Parathyroid adenoma (tissue), 2 donors: ENCODE data around the gene TEX101.
"Not testable (repeated sequence)": the region's sequence is repeated elsewhere in the genome, so short reads cannot be mapped to it uniquely, and the experiment has no call there.

Source experiments
- H2AFZ ChIP-seq: fragments of 300-600 bp; sonication (generic); one replicate; pipeline ENCODE4 v1.7.0; 2017; ENCODE audit warnings: antibody characterized with exemption, mild to moderate bottlenecking
- H3K27ac ChIP-seq: fragments of 300-600 bp; sonication (generic); one replicate; pipeline ENCODE4 v1.7.0; 2017
- H3K27me3 ChIP-seq: fragments of 300-600 bp; sonication (generic); one replicate; pipeline ENCODE4 v1.7.0; 2017; ENCODE audit warnings: low read length; ENCODE audit not compliant: control insufficient read depth, insufficient read depth
- H3K36me3 ChIP-seq: fragments of 300-600 bp; sonication (generic); one replicate; pipeline ENCODE4 v1.7.0; 2017; ENCODE audit warnings: low read length; ENCODE audit not compliant: control insufficient read depth, insufficient read depth
- H3K4me1 ChIP-seq: fragments of 300-600 bp; sonication (generic); one replicate; pipeline ENCODE4 v1.7.0; 2017; ENCODE audit warnings: control low read depth
- H3K4me2 ChIP-seq: fragments of 300-600 bp; sonication (generic); one replicate; pipeline ENCODE4 v1.7.0; 2017; ENCODE audit warnings: low read length
- H3K4me3 ChIP-seq: fragments of 300-600 bp; sonication (generic); one replicate; pipeline ENCODE4 v1.7.0; 2017; ENCODE audit warnings: low read depth, low read length
- H3K79me2 ChIP-seq: fragments of 300-600 bp; sonication (generic); one replicate; pipeline ENCODE4 v1.7.0; 2017; ENCODE audit warnings: control low read depth
- H3K9ac ChIP-seq: fragments of 300-600 bp; sonication (generic); one replicate; pipeline ENCODE4 v1.7.0; 2017; ENCODE audit warnings: mild to moderate bottlenecking
- H3K9me3 ChIP-seq: fragments of 300-600 bp; sonication (generic); one replicate; pipeline ENCODE4 v1.7.0; 2017; ENCODE audit warnings: low read length; ENCODE audit not compliant: control insufficient read depth
- TF ChIP-seq, protein P1 (sequence below): fragments of 300-600 bp; sonication (generic); IDR thresholded peaks from one replicate; pipeline ENCODE4 v1.7.0; 2017; ENCODE audit warnings: antibody characterized with exemption, mild to moderate bottlenecking
- donor health status: primary hyperparathyroidism.

Gene TEX101

DNA sequence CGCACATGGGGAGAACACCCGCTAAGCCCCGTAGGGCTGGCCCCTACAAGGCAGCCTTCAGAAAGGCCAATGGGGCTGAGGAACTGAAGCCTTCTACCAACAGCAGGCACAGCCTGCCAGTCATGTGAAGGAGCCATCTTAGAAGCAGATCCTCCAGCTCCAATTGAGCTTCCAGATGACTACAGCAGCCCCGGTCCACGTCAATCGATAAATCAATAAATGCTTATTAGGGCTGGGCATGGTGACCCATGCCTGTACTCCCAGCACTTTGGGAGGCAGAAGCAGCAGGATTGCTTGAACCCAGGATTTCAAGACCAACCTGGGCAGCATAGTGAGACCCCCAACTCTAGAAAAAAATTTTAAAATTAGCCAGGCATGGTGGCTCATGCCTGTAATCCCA lies 23.0 kb downstream of the TEX101 start:
- H3K9ac ChIP-seq, result no peak overlapping the region
- H3K27ac ChIP-seq, result no peak overlapping the region
- no peak overlapping the region for H2AFZ ChIP-seq
- no peaks in the 10 kb centered on the region for H3K27me3 ChIP-seq
- H3K9me3 ChIP-seq, result no peaks in the 10 kb centered on the region
- no peaks in the 10 kb centered on the region for H3K79me2 ChIP-seq
- no peaks in the 10 kb centered on the region for H3K36me3 ChIP-seq
- H3K4me3 ChIP-seq, result no peak overlapping the region
- TF ChIP-seq, protein P1, sequence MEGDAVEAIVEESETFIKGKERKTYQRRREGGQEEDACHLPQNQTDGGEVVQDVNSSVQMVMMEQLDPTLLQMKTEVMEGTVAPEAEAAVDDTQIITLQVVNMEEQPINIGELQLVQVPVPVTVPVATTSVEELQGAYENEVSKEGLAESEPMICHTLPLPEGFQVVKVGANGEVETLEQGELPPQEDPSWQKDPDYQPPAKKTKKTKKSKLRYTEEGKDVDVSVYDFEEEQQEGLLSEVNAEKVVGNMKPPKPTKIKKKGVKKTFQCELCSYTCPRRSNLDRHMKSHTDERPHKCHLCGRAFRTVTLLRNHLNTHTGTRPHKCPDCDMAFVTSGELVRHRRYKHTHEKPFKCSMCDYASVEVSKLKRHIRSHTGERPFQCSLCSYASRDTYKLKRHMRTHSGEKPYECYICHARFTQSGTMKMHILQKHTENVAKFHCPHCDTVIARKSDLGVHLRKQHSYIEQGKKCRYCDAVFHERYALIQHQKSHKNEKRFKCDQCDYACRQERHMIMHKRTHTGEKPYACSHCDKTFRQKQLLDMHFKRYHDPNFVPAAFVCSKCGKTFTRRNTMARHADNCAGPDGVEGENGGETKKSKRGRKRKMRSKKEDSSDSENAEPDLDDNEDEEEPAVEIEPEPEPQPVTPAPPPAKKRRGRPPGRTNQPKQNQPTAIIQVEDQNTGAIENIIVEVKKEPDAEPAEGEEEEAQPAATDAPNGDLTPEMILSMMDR, result no peak
- H3K4me1 ChIP-seq, result no peaks in the 10 kb centered on the region
- no peak overlapping the region for H3K4me2 ChIP-seq

DNA sequence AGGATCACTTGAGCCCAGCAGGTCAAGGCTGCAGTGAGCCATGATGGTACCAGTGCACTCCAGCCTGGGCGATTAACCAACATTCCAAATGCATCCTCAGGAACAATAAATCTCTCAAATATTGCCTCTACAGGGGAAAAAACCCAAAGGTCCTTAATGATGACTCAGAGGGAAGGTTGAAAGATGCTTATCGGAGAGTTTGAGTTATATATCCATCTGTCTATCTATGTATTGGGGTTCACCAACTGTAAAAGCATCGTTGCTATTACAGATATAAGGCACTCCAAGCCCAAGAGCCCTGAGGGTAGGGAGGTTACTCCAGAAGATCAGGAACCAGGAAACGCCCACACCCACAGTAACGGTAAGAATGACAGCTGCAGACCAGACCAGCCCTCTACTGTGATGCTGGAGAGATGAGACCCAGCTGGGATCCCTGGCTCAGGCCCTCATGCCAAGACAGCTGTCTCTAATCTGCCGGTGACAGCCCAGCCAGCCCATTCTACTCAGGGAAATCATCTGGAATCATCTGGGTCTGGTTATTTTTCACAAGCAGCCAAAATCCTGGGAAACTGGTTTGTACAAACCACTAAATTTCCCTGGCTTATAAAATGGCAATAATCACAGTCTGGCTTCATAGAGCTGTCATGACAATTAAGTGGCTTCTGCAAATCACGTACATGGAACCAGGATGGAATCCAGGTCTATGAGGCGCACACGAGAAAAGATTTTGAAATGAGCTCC lies 23.8 kb downstream of the TEX101 start:
- Histone ChIP-seq H3K27me3 (no peaks in the 10 kb centered on the region), H3K27ac (no peak overlapping the region), H3K36me3 (no peaks in the 10 kb centered on the region), H3K4me1 (no peaks in the 10 kb centered on the region), H3K4me3 (no peak overlapping the region), H3K9me3 (no peaks in the 10 kb centered on the region), H2AFZ (no peak overlapping the region), H3K4me2 (no peak overlapping the region), H3K79me2 (no peaks in the 10 kb centered on the region), H3K9ac (no peak overlapping the region)
- TF ChIP-seq, protein P1, result no peak

DNA sequence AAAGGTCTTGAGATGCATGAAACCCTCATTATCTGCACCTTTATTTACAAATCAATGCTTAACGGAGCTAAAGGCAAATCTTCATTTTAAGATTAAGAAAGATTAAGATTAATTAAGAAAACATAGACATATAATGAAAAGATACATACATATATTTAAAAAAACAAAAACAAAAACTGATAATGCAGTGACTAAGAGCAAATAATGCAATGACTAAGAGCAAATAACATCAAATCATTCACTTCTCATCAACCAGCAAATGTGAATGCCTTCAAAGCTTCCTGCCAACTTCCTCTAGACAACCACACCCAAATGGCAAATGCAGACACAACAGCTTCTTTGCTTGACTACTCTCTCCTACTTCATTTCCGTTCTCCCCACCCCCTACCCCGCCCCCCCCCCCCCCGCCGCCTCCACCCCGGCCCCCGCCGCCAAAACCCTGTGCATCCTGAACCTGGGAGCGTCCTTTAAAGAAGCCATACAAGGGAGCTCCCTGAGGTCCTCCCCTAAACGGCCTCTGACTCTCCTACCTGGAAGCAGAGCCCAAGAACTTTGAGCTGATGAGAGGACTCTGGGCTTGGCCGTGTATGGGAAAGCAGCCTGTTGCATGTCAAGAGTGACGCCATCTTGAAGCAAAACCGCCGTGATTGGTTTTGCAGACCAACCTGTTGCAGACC lies 24.5 kb downstream of the TEX101 start:
- Histone ChIP-seq H3K36me3 (no peaks in the 10 kb centered on the region), H2AFZ (no peak overlapping the region), H3K27ac (no peak overlapping the region), H3K79me2 (no peaks in the 10 kb centered on the region), H3K4me2 (no peak overlapping the region), H3K4me3 (no peak overlapping the region), H3K9me3 (no peaks in the 10 kb centered on the region), H3K9ac (no peak overlapping the region), H3K4me1 (no peaks in the 10 kb centered on the region), H3K27me3 (no peaks in the 10 kb centered on the region)
- TF ChIP-seq, protein P1, result no peak

DNA sequence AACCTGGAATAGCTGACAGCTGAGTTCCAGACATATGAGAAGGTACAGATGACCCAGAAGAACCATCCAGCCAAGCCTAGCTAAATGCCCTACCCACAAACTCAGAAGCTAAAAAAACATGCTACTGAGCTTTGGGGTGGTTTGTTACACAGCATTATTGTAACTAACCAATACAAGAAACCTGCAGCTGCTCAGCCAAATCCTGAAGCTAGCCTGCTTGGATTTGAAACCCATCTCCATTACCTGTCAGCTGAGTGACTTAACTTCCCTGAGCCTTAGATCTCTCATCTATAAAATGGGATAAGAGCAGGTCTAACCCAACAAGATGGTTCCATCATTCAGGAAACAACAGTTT lies 25.0 kb downstream of the TEX101 start:
- Histone ChIP-seq H3K79me2 (no peaks in the 10 kb centered on the region), H3K4me3 (no peak overlapping the region), H3K36me3 (no peaks in the 10 kb centered on the region), H3K27me3 (no peaks in the 10 kb centered on the region), H3K9ac (no peak overlapping the region), H3K27ac (no peak overlapping the region), H3K4me2 (no peak overlapping the region), H2AFZ (no peak overlapping the region), H3K4me1 (no peaks in the 10 kb centered on the region), H3K9me3 (no peaks in the 10 kb centered on the region)
- TF ChIP-seq, protein P1, result no peak

DNA sequence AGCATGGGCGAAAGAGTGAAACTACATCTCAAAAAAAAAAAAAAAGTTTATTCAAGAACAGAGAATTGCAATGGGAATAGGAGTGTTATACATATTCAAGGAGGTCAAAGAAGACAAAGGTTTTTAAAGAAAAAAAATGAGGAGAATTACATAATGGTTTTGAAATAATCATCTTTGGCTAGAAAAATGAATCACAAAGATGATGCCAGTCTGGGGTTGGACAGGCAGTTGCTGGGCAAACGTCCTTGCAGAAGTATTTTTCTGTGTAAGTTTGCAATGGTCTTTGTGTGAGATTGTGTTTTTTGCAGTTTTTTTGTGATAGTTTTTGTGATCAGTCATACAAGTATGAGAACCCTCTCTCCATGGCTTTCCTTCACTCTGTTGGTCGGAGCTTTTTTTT lies 27.0 kb downstream of the TEX101 start:
- no peak overlapping the region for H3K9ac ChIP-seq
- no peak overlapping the region for H3K4me2 ChIP-seq
- no peak overlapping the region for H3K4me3 ChIP-seq
- H3K27me3 ChIP-seq, result no peaks in the 10 kb centered on the region
- H2AFZ ChIP-seq, result no peak overlapping the region
- no peaks in the 10 kb centered on the region for H3K36me3 ChIP-seq
- H3K4me1 ChIP-seq, result no peaks in the 10 kb centered on the region
- H3K9me3 ChIP-seq, result no peaks in the 10 kb centered on the region
- no peak overlapping the region for H3K27ac ChIP-seq
- no peaks in the 10 kb centered on the region for H3K79me2 ChIP-seq
- TF ChIP-seq, protein P1, result no peak

DNA sequence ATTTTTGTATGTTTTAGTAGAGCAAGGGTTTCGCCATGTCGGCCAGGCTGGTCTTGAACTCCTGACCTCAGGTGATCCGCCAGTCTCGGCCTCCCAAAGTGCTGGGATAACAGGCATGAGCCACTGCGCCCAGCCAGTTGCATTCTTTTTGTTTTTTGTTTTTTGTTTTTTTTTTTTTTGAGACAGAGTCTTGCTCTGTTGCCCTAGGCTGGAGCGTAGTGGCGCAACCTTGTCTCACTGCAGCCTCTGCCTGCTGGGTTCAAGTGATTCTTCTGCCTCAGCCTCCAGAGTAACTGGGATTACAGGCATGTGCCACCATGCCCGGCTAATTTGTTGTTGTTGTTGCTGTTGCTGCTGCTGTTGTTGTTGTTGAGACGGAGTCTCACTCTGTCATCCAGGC lies 29.4 kb downstream of the TEX101 start:
- not testable (repeated sequence) for H3K27ac ChIP-seq, H3K27me3 ChIP-seq, H3K9ac ChIP-seq, H3K4me1 ChIP-seq, H2AFZ ChIP-seq, H3K36me3 ChIP-seq, H3K4me2 ChIP-seq, H3K4me3 ChIP-seq, H3K9me3 ChIP-seq, H3K79me2 ChIP-seq
